Astrocyte of the hippocampus (primary cell): ENCODE measurements around the gene UBE2L3.
"Not testable (repeated sequence)": the region's sequence is repeated elsewhere in the genome, so short reads cannot be mapped to it uniquely, and the experiment has no call there.

Experiments
- DNase-seq: peaks from one replicate; pipeline ENCODE4 v3.0.0; 2011; ENCODE audit warnings: low read depth, low spot score

The UBE2L3 gene

GRCh38 chr22:21626073-21626734 lies 58.7 kb downstream of the UBE2L3 start:
- no peak for DNase-seq

GRCh38 chr22:21626735-21627469 lies 59.4 kb downstream of the UBE2L3 start:
- DNase-seq = no peak

- no peak for DNase-seq
Measured at GRCh38 chr22:21628386-21629254, 61.1 kb downstream of the UBE2L3 start.

- peak; percentile 97 for DNase-seq
Measured at GRCh38 chr22:21629255-21630149, 62.0 kb downstream of the UBE2L3 start, which contains the start of gene YDJC. Gene YDJC, minus strand, starts transcription at chr22:21630022. Its CDS starts 8 bp downstream, at chr22:21630014.

GRCh38 chr22:21631025-21631424 lies 63.5 kb downstream of the UBE2L3 start:
- no peak for DNase-seq

GRCh38 chr22:21632237-21632895 lies 64.9 kb downstream of the UBE2L3 start, which contains the start of gene CCDC116:
Gene CCDC116, plus strand, starts transcription at chr22:21632760. Its CDS starts 422 bp downstream, at chr22:21633182.
- DNase-seq = no peak

- DNase-seq = no peak
Measured at GRCh38 chr22:21632931-21633330, 65.4 kb downstream of the UBE2L3 start.

- no peak for DNase-seq
Measured at GRCh38 chr22:21633481-21633880, 66.0 kb downstream of the UBE2L3 start.

- no peak for DNase-seq
Measured at GRCh38 chr22:21634081-21634480, 66.6 kb downstream of the UBE2L3 start.

- DNase-seq = no peak
Measured at GRCh38 chr22:21634844-21635243, 67.3 kb downstream of the UBE2L3 start.

GRCh38 chr22:21635771-21636510 lies 68.4 kb downstream of the UBE2L3 start:
- no peak for DNase-seq

GRCh38 chr22:21636629-21637218 lies 69.2 kb downstream of the UBE2L3 start:
- DNase-seq = no peak

- DNase-seq = not testable (repeated sequence)
Measured at GRCh38 chr22:21637450-21637849, 69.9 kb downstream of the UBE2L3 start.

- no peak for DNase-seq
Measured at GRCh38 chr22:21639359-21639758, 71.8 kb downstream of the UBE2L3 start.

- DNase-seq = no peak
Measured at GRCh38 chr22:21640810-21641209, 73.3 kb downstream of the UBE2L3 start.

GRCh38 chr22:21641417-21641788 lies 73.9 kb downstream of the UBE2L3 start:
- DNase-seq = peak; percentile 72

GRCh38 chr22:21641789-21642583 lies 74.5 kb downstream of the UBE2L3 start, which contains the start of gene SDF2L1:
Gene SDF2L1, plus strand, starts transcription at chr22:21642302. Its CDS starts 35 bp downstream, at chr22:21642337.
- DNase-seq = peak; percentile 100
